Measurements from ENCODE around the gene WDR91. TPM values are rescaled to one million over a fixed set of nuclear protein-coding genes. Genes with fewer than 3 reads are reported as not detected.

The WDR91 gene
- total and polyA plus RNA-seq, 9 donors, result 7.3 to 13.6 (median 9.9) TPM

GRCh38 chr7:135170274-135170997 lies 40.9 kb downstream of the WDR91 start, which contains the start of gene CYREN:
TSS of gene CYREN (minus strand) at chr7:135170707. CDS start at chr7:135168922, 1,785 bp downstream.
- under 1% methylated on average over 77 of the region's 77 CpGs for WGBS (ENCODE audit: insufficient coverage)
- H3K27ac ChIP-seq (ENCODE audit: low read length), result peak within 1 kb of the TSS; percentile 96
- H3K9me3 ChIP-seq (replicated peaks; ENCODE audit: control insufficient read depth, low read depth, low read length), result no peaks in the 10 kb centered on the region
- H3K36me3 ChIP-seq (ENCODE audit: control insufficient read depth, insufficient read depth, low read length), result peaks cover 35% of the 10 kb centered on the region
- DNase-seq, result peak; percentile 96
- no peaks in the 10 kb centered on the region for H3K27me3 ChIP-seq (ENCODE audit: control insufficient read depth, insufficient read depth, low read length)
- peak within 1 kb of the TSS; percentile 79 for H3K4me3 ChIP-seq (ENCODE audit: low read length)
- H3K4me1 ChIP-seq (ENCODE audit: control insufficient read depth, insufficient read depth, low read length), result peaks cover 34% of the 10 kb centered on the region

- Histone ChIP-seq H3K36me3 (ENCODE audit: control insufficient read depth, insufficient read depth, low read length) (peaks cover 40% of the 10 kb centered on the region), H3K9me3 (replicated peaks; ENCODE audit: control insufficient read depth, low read depth, low read length) (no peaks in the 10 kb centered on the region), H3K4me1 (ENCODE audit: control insufficient read depth, insufficient read depth, low read length) (peaks cover 38% of the 10 kb centered on the region), H3K4me3 (ENCODE audit: low read length) (peak overlapping the region; percentile 79), H3K27me3 (ENCODE audit: control insufficient read depth, insufficient read depth, low read length) (no peaks in the 10 kb centered on the region), H3K27ac (ENCODE audit: low read length) (peak overlapping the region; percentile 96)
- WGBS (ENCODE audit: insufficient coverage), result 1% methylated on average over 17 of the region's 17 CpGs
- peak; percentile 54 for DNase-seq
Observed at GRCh38 chr7:135169964-135170273, 41.4 kb downstream of the WDR91 start.

- Histone ChIP-seq H3K36me3 (ENCODE audit: control insufficient read depth, insufficient read depth, low read length) (peaks cover 46% of the 10 kb centered on the region), H3K4me1 (ENCODE audit: control insufficient read depth, insufficient read depth, low read length) (peaks cover 42% of the 10 kb centered on the region), H3K9me3 (replicated peaks; ENCODE audit: control insufficient read depth, low read depth, low read length) (no peaks in the 10 kb centered on the region), H3K4me3 (ENCODE audit: low read length) (peak overlapping the region; percentile 79), H3K27me3 (ENCODE audit: control insufficient read depth, insufficient read depth, low read length) (no peaks in the 10 kb centered on the region), H3K27ac (ENCODE audit: low read length) (peak overlapping the region; percentile 96)
- DNase-seq, result no peak
- 63% methylated on average over 8 of the region's 11 CpGs for WGBS (ENCODE audit: insufficient coverage)
Observed at GRCh38 chr7:135169141-135169963, 42.0 kb downstream of the WDR91 start.

- Histone ChIP-seq H3K27me3 (ENCODE audit: control insufficient read depth, insufficient read depth, low read length) (no peaks in the 10 kb centered on the region), H3K36me3 (ENCODE audit: control insufficient read depth, insufficient read depth, low read length) (peaks cover 53% of the 10 kb centered on the region), H3K9me3 (replicated peaks; ENCODE audit: control insufficient read depth, low read depth, low read length) (no peaks in the 10 kb centered on the region), H3K27ac (ENCODE audit: low read length) (peak overlapping the region; percentile 96), H3K4me1 (ENCODE audit: control insufficient read depth, insufficient read depth, low read length) (peaks cover 44% of the 10 kb centered on the region), H3K4me3 (ENCODE audit: low read length) (no peak overlapping the region)
- DNase-seq, result no peak
- 92% methylated on average over 11 of the region's 13 CpGs for WGBS (ENCODE audit: insufficient coverage)
Observed at GRCh38 chr7:135168489-135169140, 42.7 kb downstream of the WDR91 start.

- Histone ChIP-seq H3K4me1 (ENCODE audit: control insufficient read depth, insufficient read depth, low read length) (peaks cover 44% of the 10 kb centered on the region), H3K9me3 (replicated peaks; ENCODE audit: control insufficient read depth, low read depth, low read length) (no peaks in the 10 kb centered on the region)
- WGBS (ENCODE audit: insufficient coverage), result no CpG with 5 or more reads among the region's 9 CpGs
Observed at GRCh38 chr7:135168001-135168400, 43.3 kb downstream of the WDR91 start.

GRCh38 chr7:135167365-135167917 lies 43.9 kb downstream of the WDR91 start:
- WGBS (ENCODE audit: insufficient coverage), result 95% methylated on average over 4 of the region's 12 CpGs
- Histone ChIP-seq H3K36me3 (ENCODE audit: control insufficient read depth, insufficient read depth, low read length) (peaks cover 53% of the 10 kb centered on the region), H3K4me1 (ENCODE audit: control insufficient read depth, insufficient read depth, low read length) (peaks cover 44% of the 10 kb centered on the region), H3K27me3 (ENCODE audit: control insufficient read depth, insufficient read depth, low read length) (no peaks in the 10 kb centered on the region), H3K27ac (ENCODE audit: low read length) (peak overlapping the region; percentile 80), H3K9me3 (replicated peaks; ENCODE audit: control insufficient read depth, low read depth, low read length) (peaks cover 2% of the 10 kb centered on the region), H3K4me3 (ENCODE audit: low read length) (no peak overlapping the region)
- no peak for DNase-seq

More at GRCh38 chr7:135168001-135168400, 43.3 kb downstream of the WDR91 start:
- DNase-seq, result no peak
- no peaks in the 10 kb centered on the region for H3K27me3 ChIP-seq (ENCODE audit: control insufficient read depth, insufficient read depth, low read length)
- H3K36me3 ChIP-seq (ENCODE audit: control insufficient read depth, insufficient read depth, low read length), result peaks cover 53% of the 10 kb centered on the region
- H3K4me3 ChIP-seq (ENCODE audit: low read length), result no peak overlapping the region
- H3K27ac ChIP-seq (ENCODE audit: low read length), result peak overlapping the region; percentile 80

- peaks cover 58% of the 10 kb centered on the region for H3K36me3 ChIP-seq (ENCODE audit: control insufficient read depth, insufficient read depth, low read length)
- 82% methylated on average over 18 of the region's 18 CpGs for WGBS (ENCODE audit: insufficient coverage)
- peaks cover 4% of the 10 kb centered on the region for H3K9me3 ChIP-seq (replicated peaks; ENCODE audit: control insufficient read depth, low read depth, low read length)
- H3K4me1 ChIP-seq (ENCODE audit: control insufficient read depth, insufficient read depth, low read length), result peaks cover 51% of the 10 kb centered on the region
- no peak overlapping the region for H3K4me3 ChIP-seq (ENCODE audit: low read length)
- H3K27me3 ChIP-seq (ENCODE audit: control insufficient read depth, insufficient read depth, low read length), result no peaks in the 10 kb centered on the region
- H3K27ac ChIP-seq (ENCODE audit: low read length), result peak overlapping the region; percentile 80
- DNase-seq, result no peak
Observed at GRCh38 chr7:135166338-135166990, 44.9 kb downstream of the WDR91 start.

- 81% methylated on average over 4 of the region's 4 CpGs for WGBS (ENCODE audit: insufficient coverage)
- H3K27me3 ChIP-seq (ENCODE audit: control insufficient read depth, insufficient read depth, low read length), result no peaks in the 10 kb centered on the region
- peaks cover 55% of the 10 kb centered on the region for H3K4me1 ChIP-seq (ENCODE audit: control insufficient read depth, insufficient read depth, low read length)
- peaks cover 4% of the 10 kb centered on the region for H3K9me3 ChIP-seq (replicated peaks; ENCODE audit: control insufficient read depth, low read depth, low read length)
- peak overlapping the region; percentile 80 for H3K27ac ChIP-seq (ENCODE audit: low read length)
- peaks cover 58% of the 10 kb centered on the region for H3K36me3 ChIP-seq (ENCODE audit: control insufficient read depth, insufficient read depth, low read length)
- no peak overlapping the region for H3K4me3 ChIP-seq (ENCODE audit: low read length)
- DNase-seq, result no peak
Observed at GRCh38 chr7:135165862-135166261, 45.5 kb downstream of the WDR91 start.

GRCh38 chr7:135164357-135165061 lies 46.8 kb downstream of the WDR91 start:
- WGBS (ENCODE audit: insufficient coverage), result 85% methylated on average over 10 of the region's 18 CpGs
- Histone ChIP-seq H3K4me3 (ENCODE audit: low read length) (no peak overlapping the region), H3K9me3 (replicated peaks; ENCODE audit: control insufficient read depth, low read depth, low read length) (peaks cover 4% of the 10 kb centered on the region), H3K4me1 (ENCODE audit: control insufficient read depth, insufficient read depth, low read length) (peaks cover 59% of the 10 kb centered on the region), H3K27ac (ENCODE audit: low read length) (peak overlapping the region; percentile 21), H3K36me3 (ENCODE audit: control insufficient read depth, insufficient read depth, low read length) (peaks cover 58% of the 10 kb centered on the region), H3K27me3 (ENCODE audit: control insufficient read depth, insufficient read depth, low read length) (no peaks in the 10 kb centered on the region)
- peak; percentile 40 for DNase-seq

All from muscle of leg (tissue), 11 donors.